ENCODE measurements around the gene EGFR. TPM values are rescaled to one million over a fixed set of nuclear protein-coding genes. Genes with fewer than 3 reads are reported as not detected.

The EGFR gene
- total RNA-seq, 1 experiment from 2014 or later = 58.2 TPM

- DNase-seq (ENCODE audit: low read depth) = no peak
Observed at GRCh38 chr7:55063061-55063460, 44.2 kb downstream of the EGFR start.

GRCh38 chr7:55063633-55064032, 44.8 kb downstream of the EGFR start:
- DNase-seq (ENCODE audit: low read depth) = peak; percentile 91

- peak; percentile 99 for DNase-seq (ENCODE audit: low read depth)
Observed at GRCh38 chr7:55065079-55065478, 46.3 kb downstream of the EGFR start.

GRCh38 chr7:55065511-55066229, 46.9 kb downstream of the EGFR start:
- peak; percentile 95 for DNase-seq (ENCODE audit: low read depth)

- DNase-seq (ENCODE audit: low read depth) = no peak
Observed at GRCh38 chr7:55066524-55066923, 47.7 kb downstream of the EGFR start.

- DNase-seq (ENCODE audit: low read depth) = no peak
Observed at GRCh38 chr7:55066938-55067337, 48.1 kb downstream of the EGFR start.

- no peak for DNase-seq (ENCODE audit: low read depth)
Observed at GRCh38 chr7:55067748-55068147, 48.9 kb downstream of the EGFR start.

GRCh38 chr7:55069271-55069792, 50.5 kb downstream of the EGFR start:
- no peak for DNase-seq (ENCODE audit: low read depth)

- no peak for DNase-seq (ENCODE audit: low read depth)
Observed at GRCh38 chr7:55070271-55070743, 51.5 kb downstream of the EGFR start.

GRCh38 chr7:55070854-55071253, 52.0 kb downstream of the EGFR start:
- DNase-seq (ENCODE audit: low read depth) = no peak

GRCh38 chr7:55071411-55072175, 52.8 kb downstream of the EGFR start:
- DNase-seq (ENCODE audit: low read depth) = no peak

- no peak for DNase-seq (ENCODE audit: low read depth)
Observed at GRCh38 chr7:55072251-55072650, 53.4 kb downstream of the EGFR start.

GRCh38 chr7:55073051-55073511, 54.3 kb downstream of the EGFR start:
- peak; percentile 79 for DNase-seq (ENCODE audit: low read depth)

- DNase-seq (ENCODE audit: low read depth) = peak; percentile 100
Observed at GRCh38 chr7:55073976-55074528, 55.2 kb downstream of the EGFR start.

GRCh38 chr7:55075464-55076021, 56.7 kb downstream of the EGFR start:
- DNase-seq (ENCODE audit: low read depth) = no peak

GRCh38 chr7:55077561-55078410, 59.0 kb downstream of the EGFR start:
- no peak for DNase-seq (ENCODE audit: low read depth)

- DNase-seq (ENCODE audit: low read depth) = peak; percentile 54
Observed at GRCh38 chr7:55078465-55079372, 59.9 kb downstream of the EGFR start.

- DNase-seq (ENCODE audit: low read depth) = no peak
Observed at GRCh38 chr7:55080000-55080623, 61.3 kb downstream of the EGFR start.

- DNase-seq (ENCODE audit: low read depth) = no peak
Observed at GRCh38 chr7:55081068-55081467, 62.3 kb downstream of the EGFR start.
